ENCODE data around the gene RAN. TPM values are rescaled to one million over a fixed set of nuclear protein-coding genes. Genes with fewer than 3 reads are reported as not detected.

Gene RAN
- 509 to 544 TPM (median 519 TPM) in 3 replicates for total RNA-seq
- long read RNA-seq, transcript RAN-212 (7 exons, 2,661 nt) = major isoform, 410 of 460 reads
- long read RNA-seq, transcript RAN-202 (6 exons, 1,530 nt) = minor isoform, 13 of 460 reads
- long read RNA-seq, transcript RAN-203 (6 exons, 2,455 nt) = minor isoform, 13 of 460 reads
- long read RNA-seq, partial matches to known transcripts = 6 of 460 reads
- long read RNA-seq, other reads (novel, unspliced or antisense) = 17 of 460 reads

DNA sequence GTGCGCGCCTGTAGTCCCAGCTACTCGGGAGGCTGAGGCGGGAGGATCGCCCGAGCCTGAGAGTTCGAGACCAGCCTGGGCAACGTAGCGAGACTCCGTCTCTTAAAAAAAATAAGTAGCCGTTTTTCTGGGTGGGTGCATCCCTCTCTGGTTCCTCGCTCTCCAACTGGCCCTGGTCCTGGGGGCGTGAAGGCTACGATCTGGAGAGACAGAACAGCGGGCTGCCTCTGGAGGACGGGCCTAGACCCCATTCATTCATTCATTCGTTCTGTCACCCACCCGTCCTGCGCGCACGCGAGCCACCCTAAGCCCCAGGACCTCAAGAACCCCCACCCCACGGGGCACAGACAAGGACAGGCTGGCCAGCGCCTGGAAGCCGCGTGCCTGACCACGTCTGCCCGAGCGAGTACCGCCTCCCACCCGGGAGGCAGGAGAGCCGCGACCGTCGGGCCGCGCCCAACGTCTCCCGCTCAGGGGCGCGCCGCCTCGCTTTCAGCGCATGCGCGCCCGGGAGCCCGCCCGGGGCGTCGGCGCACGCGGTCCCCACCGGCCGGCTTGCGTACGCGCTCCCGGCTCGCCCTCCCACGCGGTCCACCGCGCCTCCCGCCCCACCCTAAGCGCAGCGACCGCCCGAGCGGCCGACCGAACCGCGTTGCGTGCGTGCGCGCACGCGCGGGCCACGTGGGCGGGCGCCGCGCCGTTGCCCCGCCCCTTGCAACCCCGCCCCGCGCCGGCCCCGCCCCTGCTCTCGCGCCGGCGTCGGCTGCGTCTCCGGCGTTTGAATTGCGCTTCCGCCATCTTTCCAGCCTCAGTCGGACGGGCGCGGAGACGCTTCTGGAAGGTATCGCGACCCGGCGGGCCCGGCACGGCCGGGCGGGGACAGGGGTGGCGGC, at the start of gene RAN:
Gene RAN (plus strand): TSS at position 781 of the 893 bp plus-strand sequence. CDS start 528 bp downstream, outside the sequence.
- Mint-ChIP-seq H3K27me3 (ENCODE audit: low read depth) (no peaks in the 10 kb centered on the region), H3K36me3 (ENCODE audit: low read depth) (peaks cover 32% of the 10 kb centered on the region), H3K4me1 (ENCODE audit: low read depth) (peaks cover 38% of the 10 kb centered on the region), H3K9me3 (ENCODE audit: low read depth) (no peaks in the 10 kb centered on the region), H3K27ac (ENCODE audit: unreplicated experiment) (peak within 1 kb of the TSS; percentile 89), H3K4me3 (ENCODE audit: unreplicated experiment) (peak within 1 kb of the TSS; percentile 88)
- TF ChIP-seq, protein P1, sequence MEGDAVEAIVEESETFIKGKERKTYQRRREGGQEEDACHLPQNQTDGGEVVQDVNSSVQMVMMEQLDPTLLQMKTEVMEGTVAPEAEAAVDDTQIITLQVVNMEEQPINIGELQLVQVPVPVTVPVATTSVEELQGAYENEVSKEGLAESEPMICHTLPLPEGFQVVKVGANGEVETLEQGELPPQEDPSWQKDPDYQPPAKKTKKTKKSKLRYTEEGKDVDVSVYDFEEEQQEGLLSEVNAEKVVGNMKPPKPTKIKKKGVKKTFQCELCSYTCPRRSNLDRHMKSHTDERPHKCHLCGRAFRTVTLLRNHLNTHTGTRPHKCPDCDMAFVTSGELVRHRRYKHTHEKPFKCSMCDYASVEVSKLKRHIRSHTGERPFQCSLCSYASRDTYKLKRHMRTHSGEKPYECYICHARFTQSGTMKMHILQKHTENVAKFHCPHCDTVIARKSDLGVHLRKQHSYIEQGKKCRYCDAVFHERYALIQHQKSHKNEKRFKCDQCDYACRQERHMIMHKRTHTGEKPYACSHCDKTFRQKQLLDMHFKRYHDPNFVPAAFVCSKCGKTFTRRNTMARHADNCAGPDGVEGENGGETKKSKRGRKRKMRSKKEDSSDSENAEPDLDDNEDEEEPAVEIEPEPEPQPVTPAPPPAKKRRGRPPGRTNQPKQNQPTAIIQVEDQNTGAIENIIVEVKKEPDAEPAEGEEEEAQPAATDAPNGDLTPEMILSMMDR (IDR thresholded peaks at IDR 0.05) = no peak
- peak; percentile 94 for DNase-seq (ENCODE audit: low spot score)

DNA sequence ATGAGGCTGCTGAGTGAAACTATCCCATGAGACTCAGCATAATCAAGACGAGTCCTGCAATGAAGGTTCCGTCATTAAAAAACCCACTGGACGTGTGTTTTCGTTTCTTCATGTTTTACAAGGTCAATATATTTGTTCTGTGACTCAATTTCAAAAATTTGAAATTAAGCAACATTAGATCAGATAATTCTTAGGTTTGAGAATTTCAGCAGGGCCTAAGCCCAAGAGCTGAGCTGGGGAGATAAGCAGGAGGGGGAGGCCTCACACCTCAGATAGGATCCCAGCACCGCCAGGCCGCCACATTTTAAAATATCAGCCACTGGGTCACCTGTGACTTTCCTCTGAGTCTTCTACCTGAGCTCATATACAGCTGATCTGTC, 46.1 kb upstream of the RAN start:
- Mint-ChIP-seq H3K9me3 (ENCODE audit: low read depth) (no peaks in the 10 kb centered on the region), H3K4me1 (ENCODE audit: low read depth) (peaks cover 38% of the 10 kb centered on the region), H3K27me3 (ENCODE audit: low read depth) (no peaks in the 10 kb centered on the region), H3K4me3 (ENCODE audit: unreplicated experiment) (no peak overlapping the region), H3K36me3 (ENCODE audit: low read depth) (peaks cover 6% of the 10 kb centered on the region), H3K27ac (ENCODE audit: unreplicated experiment) (peak overlapping the region; percentile 12)
- TF ChIP-seq, protein P1 (IDR thresholded peaks at IDR 0.05) = no peak
- DNase-seq (ENCODE audit: low spot score) = no peak

- DNase-seq (ENCODE audit: low spot score) = no peak
- Mint-ChIP-seq H3K9me3 (ENCODE audit: low read depth) (no peaks in the 10 kb centered on the region), H3K36me3 (ENCODE audit: low read depth) (peaks cover 3% of the 10 kb centered on the region), H3K4me3 (ENCODE audit: unreplicated experiment) (no peak overlapping the region), H3K27me3 (ENCODE audit: low read depth) (no peaks in the 10 kb centered on the region), H3K27ac (ENCODE audit: unreplicated experiment) (no peak overlapping the region), H3K4me1 (ENCODE audit: low read depth) (peaks cover 38% of the 10 kb centered on the region)
- TF ChIP-seq, protein P1 (IDR thresholded peaks at IDR 0.05) = peak; percentile 86
These were observed 45.6 kb upstream of the RAN start for GRCh38 chr12:130826151-130826801.

GRCh38 chr12:130827432-130827831, 44.4 kb upstream of the RAN start:
- Mint-ChIP-seq H3K36me3 (ENCODE audit: low read depth) (peaks cover 3% of the 10 kb centered on the region), H3K27me3 (ENCODE audit: low read depth) (no peaks in the 10 kb centered on the region), H3K27ac (ENCODE audit: unreplicated experiment) (peak overlapping the region; percentile 90), H3K4me3 (ENCODE audit: unreplicated experiment) (peak overlapping the region; percentile 17), H3K4me1 (ENCODE audit: low read depth) (peaks cover 45% of the 10 kb centered on the region), H3K9me3 (ENCODE audit: low read depth) (no peaks in the 10 kb centered on the region)
- DNase-seq (ENCODE audit: low spot score) = no peak
- TF ChIP-seq, protein P1 (IDR thresholded peaks at IDR 0.05) = no peak

DNA sequence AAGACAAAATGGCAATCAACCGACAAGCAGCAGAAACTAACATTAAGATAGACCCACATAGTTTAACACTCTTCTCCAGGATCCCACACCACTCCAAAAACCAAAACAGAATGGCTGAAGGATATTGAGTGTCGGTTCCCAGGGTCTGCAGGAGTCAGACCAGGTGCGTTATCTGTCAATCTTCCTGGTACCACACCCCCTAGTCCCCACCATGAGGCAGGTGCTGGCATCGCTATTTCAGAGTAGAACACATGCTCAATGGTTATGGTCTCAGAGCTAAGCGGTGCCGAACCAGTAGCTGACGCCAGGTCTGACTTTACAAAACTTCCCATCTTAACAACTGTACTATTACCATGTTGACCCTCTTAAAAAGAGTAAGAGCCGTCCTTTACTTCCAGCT, 43.0 kb upstream of the RAN start:
- DNase-seq (ENCODE audit: low spot score) = no peak
- peaks cover 3% of the 10 kb centered on the region for H3K36me3 Mint-ChIP-seq (ENCODE audit: low read depth)
- no peaks in the 10 kb centered on the region for H3K9me3 Mint-ChIP-seq (ENCODE audit: low read depth)
- peaks cover 56% of the 10 kb centered on the region for H3K4me1 Mint-ChIP-seq (ENCODE audit: low read depth)
- no peaks in the 10 kb centered on the region for H3K27me3 Mint-ChIP-seq (ENCODE audit: low read depth)
- no peak overlapping the region for H3K27ac Mint-ChIP-seq (ENCODE audit: unreplicated experiment)
- no peak overlapping the region for H3K4me3 Mint-ChIP-seq (ENCODE audit: unreplicated experiment)
- TF ChIP-seq, protein P1 (IDR thresholded peaks at IDR 0.05) = no peak

All from chondrocyte (in vitro differentiated cells).